ENCODE data around the gene ADPRM.

ADPRM gene

GRCh38 chr17:10743316-10744009 is 46.1 kb downstream of the ADPRM start:
- no peak for DNase-seq

- no peak for DNase-seq
Observed at GRCh38 chr17:10744501-10745000, 47.2 kb downstream of the ADPRM start.

GRCh38 chr17:10745231-10745630 is 47.8 kb downstream of the ADPRM start:
- DNase-seq, result no peak

DNA sequence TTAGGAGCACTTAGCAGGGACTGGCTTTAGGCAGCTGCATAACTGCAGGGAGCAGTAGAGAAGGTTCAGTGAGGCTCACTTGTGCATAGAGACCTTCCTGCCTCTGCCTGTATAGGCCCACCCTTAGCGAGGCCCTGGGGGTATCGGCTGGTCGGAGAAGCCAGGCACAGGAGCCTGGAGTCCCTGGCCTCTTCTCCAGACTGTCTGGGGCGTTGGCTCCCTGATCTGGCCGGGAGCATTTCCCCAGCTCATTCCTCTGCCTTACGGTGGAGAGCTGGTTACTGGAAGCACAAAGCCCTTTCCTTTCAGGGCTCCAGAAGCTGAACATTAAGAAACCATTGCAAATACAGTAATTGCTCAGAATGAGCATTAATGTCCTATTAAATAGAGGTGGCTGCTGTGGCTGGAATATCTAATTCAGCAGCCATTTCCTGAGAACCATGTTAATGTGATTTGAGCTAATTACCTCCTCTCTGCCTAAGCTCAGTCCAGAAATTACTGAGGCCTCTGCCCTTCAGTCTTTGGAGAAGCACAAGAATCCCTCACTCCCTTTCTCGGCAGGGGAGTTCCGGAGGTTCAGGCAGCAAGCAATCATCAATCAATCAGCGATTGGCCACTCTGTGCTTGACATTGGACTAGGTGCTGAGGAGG is 51.3 kb downstream of the ADPRM start:
- DNase-seq, result no peak

GRCh38 chr17:10750210-10750609 is 52.8 kb downstream of the ADPRM start:
- DNase-seq, result no peak

- no peak for DNase-seq
Observed at GRCh38 chr17:10751563-10751962, 54.2 kb downstream of the ADPRM start.

GRCh38 chr17:10752696-10753095 is 55.3 kb downstream of the ADPRM start:
- no peak for DNase-seq

DNA sequence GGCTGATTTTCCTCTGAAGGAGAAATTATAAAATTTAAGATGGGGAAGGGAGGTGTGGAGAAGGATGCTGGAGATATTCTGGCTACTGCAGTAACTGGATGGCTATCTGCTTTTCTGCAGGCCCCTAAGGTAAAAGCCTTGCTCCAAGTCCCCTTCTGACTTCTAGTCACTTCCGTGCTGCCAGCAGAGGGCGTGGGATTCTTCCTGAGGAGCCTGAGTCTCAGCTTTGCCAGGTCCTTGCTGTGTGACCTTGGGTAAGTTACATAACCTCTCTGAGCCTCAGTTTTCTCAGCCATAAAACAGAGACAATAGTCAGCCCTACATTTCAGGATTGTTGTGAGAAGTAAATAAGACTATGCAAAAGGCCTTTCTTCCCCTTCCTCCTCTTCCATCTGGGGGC is 56.7 kb downstream of the ADPRM start:
- peak; percentile 21 for DNase-seq

DNA sequence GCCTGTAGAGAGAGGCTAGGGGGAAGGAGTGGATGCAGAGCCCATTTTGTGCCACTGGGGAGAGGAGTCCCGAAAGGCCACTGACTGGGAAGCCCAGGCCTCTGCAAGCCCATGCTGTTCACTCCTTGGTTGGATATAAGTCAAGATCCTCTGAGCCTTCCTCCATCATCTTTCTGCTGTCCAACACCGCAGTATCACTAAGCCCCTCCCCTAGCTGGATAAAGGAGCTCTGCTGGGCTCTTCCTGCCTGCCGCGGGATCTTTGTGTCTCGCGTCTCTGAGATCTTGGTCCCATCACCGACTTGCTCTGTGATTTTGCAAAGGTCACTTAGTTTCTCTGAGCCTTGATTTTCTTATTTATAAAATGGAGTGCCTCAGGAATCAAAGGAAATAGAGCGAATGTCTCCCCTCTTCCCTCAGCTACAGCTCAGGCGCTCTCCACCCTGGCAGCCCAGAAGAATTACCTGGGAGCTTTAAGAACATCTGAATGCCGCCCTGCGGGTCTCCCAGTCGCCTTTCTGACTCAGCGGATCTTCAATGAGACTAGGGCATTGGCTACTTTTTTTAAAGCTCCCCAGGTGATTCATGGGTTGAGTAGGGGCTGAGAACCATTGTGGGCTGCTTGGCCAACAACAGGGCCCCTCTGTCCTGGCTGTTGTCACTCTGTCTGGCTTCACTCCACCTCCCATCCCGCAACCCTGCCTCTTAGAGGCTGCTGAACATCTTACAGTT is 57.6 kb downstream of the ADPRM start:
- DNase-seq, result no peak

DNA sequence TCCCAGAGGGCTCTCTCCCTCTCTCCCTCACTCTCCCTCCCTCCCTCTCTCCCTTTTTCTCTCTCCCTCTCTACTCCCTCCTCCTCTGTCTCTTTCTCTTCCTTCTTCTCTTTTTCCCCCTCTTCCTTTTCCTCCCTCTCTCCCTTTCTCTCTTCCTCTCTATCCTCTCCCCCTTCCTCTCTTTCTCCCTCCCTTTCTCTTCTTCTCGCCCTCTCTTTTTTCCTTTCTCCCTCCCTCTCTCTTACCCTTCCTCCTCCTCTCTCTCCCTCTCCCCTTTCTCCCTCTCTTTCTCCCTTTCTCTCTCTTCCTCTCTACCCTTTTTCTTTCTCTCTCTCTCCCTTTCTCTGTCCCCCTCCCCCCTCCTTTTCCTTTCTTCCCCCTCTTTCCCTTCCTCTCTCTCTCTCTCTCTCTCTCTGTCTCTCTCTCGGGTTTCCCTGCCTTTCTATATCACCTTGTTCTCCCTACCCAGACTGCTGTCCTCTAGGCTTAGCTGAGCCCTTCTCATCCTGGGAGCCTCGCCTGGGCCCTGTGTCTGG is 58.3 kb downstream of the ADPRM start:
- no peak for DNase-seq

DNA sequence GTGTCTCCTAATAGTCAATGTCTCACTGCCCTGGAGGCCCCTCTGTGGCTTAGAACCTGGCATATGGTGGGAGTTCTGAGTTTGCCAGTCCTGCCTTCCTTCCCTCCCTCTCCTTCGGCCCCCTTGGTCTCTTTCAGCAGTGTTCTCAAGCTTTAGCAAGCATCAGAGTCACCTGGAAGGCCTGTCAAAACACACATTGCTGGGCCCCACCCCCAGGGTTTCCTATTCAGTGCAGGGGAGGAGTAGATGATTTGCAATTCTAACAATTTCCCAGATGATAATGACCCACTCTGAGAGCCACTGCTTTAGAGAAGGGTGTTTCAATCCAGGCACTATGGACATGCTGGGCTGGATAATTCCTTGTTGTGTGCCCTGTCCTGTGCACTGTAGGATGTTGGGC is 58.8 kb downstream of the ADPRM start:
- DNase-seq, result no peak

GRCh38 chr17:10756619-10757018 is 59.2 kb downstream of the ADPRM start:
- no peak for DNase-seq

- DNase-seq, result no peak
Observed at GRCh38 chr17:10757067-10757466, 59.7 kb downstream of the ADPRM start.

DNA sequence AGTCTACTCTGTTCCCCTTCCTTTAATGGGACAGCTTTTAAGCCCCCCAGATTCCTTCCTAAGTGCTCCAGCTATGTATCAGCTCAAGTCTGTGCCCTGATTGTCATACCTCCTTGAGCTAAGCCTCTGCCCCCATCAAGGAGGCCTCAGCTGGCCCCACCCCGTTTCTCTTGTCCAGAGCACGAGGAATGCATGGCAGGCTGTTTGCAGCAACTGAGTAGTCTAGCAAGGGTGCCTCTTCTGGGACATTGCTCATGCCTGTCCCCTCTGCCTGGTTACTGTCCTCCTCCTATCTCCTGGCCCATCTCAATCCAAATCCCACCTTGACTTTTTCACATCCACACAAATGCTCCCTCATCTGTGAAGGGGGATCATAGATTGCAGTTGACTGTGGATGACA is 60.3 kb downstream of the ADPRM start:
- no peak for DNase-seq

- DNase-seq, result no peak
Observed at GRCh38 chr17:10758062-10758461, 60.7 kb downstream of the ADPRM start.
